Mucosa of rectum (tissue), 2 donors: Measurements from ENCODE around the gene COL4A2.

Experiments
- H3K27ac ChIP-seq, 2 donors: one replicate each; pipeline ENCODE4 v1.7.0; 2013; ENCODE audit warnings: inconsistent platforms in 2 of 2, low read depth in 2 of 2, low read length in 2 of 2
- H3K27me3 ChIP-seq, 2 donors: one replicate each; pipeline ENCODE4 v1.7.0; 2013; ENCODE audit warnings: low read length in 2 of 2; ENCODE audit not compliant: control insufficient read depth in 2 of 2, insufficient read depth in 2 of 2
- H3K36me3 ChIP-seq, 2 donors: one replicate each; pipeline ENCODE4 v1.7.0; 2013; ENCODE audit warnings: low read length in 2 of 2; ENCODE audit not compliant: control insufficient read depth in 2 of 2, insufficient read depth in 2 of 2
- H3K4me1 ChIP-seq, 2 donors: one replicate each; pipeline ENCODE4 v1.7.0; 2013; ENCODE audit warnings: low read length in 2 of 2, mild to moderate bottlenecking in 1 of 2; ENCODE audit not compliant: control insufficient read depth in 2 of 2, insufficient read depth in 2 of 2
- H3K4me3 ChIP-seq, 2 donors: one replicate each; pipeline ENCODE4 v1.7.0; 2013; ENCODE audit warnings: low read length in 2 of 2
- H3K9ac ChIP-seq, 2 donors: one replicate each; pipeline ENCODE4 v1.7.0; 2013; ENCODE audit warnings: low read length in 2 of 2, low read depth in 1 of 2, mild to moderate bottlenecking in 1 of 2
- H3K9me3 ChIP-seq, 2 donors: one replicate each; pipeline ENCODE4 v1.7.0; 2013; ENCODE audit warnings: low read length in 2 of 2; ENCODE audit not compliant: control insufficient read depth in 2 of 2
- donor health status: healthy.
- donor health status: Normal muscosa, but diverticular disease.

The COL4A2 gene

DNA sequence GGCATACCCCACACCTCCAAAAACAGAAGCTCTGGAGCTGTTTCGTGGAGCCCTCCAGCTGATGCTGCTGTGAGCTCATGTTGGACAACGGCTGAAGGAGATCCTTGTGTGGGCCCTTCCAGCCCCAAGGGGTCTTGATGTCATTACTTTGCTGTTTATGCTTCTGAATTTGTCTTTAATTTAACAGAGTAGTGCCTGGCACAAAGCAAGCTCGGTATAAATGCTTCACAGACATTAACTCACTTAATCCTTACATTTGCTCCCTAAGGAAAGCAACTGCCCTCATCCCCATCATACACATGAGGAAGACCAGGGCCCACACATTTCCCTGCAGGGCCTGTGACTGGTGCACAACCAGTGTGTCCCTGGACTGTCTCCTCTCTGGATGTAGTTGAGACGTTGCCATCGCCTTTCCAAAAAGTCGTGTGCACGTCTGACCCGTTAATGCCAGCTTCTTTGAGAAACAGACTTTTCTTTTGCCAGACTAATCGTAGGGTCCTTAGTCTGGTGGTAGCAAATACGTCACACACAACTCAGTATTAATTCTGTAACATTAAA lies 7.7 kb upstream of the COL4A2 start:
- H3K27me3 ChIP-seq = peaks cover 0 to 5% of the 10 kb centered on the region in 2 donors
- no peaks in the 10 kb centered on the region for H3K9me3 ChIP-seq
- no peak overlapping the region for H3K9ac ChIP-seq
- H3K27ac ChIP-seq = peak overlapping the region in 1 of 2 donors; percentile 50
- H3K36me3 ChIP-seq = no peaks in the 10 kb centered on the region
- H3K4me1 ChIP-seq = peaks cover 0 to 2% of the 10 kb centered on the region in 2 donors
- no peak overlapping the region for H3K4me3 ChIP-seq

DNA sequence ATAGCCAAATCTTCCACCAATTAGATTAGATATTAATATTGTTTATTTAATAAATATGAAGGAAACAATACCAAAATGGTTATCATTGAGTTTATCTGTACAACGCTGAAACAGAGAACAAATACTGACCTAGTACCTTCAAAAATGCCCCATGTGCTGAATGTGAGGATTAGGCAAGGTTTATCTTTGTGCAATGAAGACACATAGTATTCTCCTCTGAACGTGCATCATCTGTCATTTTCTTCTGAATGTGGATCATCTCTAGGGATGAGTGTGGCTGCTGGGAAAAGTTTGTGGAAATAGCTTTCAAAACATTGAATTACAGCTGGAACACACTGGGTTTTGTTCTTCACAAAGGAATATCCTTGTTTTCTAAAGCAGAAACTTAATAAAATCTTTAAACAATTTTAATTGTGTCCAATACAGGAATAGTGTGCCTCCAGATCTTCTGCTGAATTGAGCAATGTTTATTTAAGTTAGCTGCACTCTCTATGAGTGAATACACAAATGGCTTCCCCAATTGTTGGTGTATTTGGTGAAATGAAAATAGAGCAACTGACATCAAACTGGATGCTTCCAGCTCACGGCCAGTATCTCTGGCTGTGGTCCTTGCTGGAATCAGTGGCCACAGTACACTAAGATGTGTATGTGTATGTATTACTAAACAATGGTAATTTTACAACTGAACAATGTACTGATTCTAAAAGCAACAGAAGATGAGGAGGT lies 6.8 kb upstream of the COL4A2 start:
- H3K9ac ChIP-seq = no peak overlapping the region
- no peak overlapping the region for H3K27ac ChIP-seq
- H3K4me1 ChIP-seq = peaks cover 0 to 2% of the 10 kb centered on the region in 2 donors
- H3K36me3 ChIP-seq = no peaks in the 10 kb centered on the region
- H3K9me3 ChIP-seq = no peaks in the 10 kb centered on the region
- H3K4me3 ChIP-seq = no peak overlapping the region
- peaks cover 0 to 14% of the 10 kb centered on the region in 2 donors for H3K27me3 ChIP-seq

GRCh38 chr13:110301083-110301482 lies 6.0 kb upstream of the COL4A2 start:
- Histone ChIP-seq H3K4me3 (no peak overlapping the region), H3K4me1 (peaks cover 0 to 2% of the 10 kb centered on the region in 2 donors), H3K36me3 (no peaks in the 10 kb centered on the region), H3K27ac (no peak overlapping the region), H3K9me3 (no peaks in the 10 kb centered on the region), H3K27me3 (peaks cover 0 to 16% of the 10 kb centered on the region in 2 donors), H3K9ac (no peak overlapping the region)

DNA sequence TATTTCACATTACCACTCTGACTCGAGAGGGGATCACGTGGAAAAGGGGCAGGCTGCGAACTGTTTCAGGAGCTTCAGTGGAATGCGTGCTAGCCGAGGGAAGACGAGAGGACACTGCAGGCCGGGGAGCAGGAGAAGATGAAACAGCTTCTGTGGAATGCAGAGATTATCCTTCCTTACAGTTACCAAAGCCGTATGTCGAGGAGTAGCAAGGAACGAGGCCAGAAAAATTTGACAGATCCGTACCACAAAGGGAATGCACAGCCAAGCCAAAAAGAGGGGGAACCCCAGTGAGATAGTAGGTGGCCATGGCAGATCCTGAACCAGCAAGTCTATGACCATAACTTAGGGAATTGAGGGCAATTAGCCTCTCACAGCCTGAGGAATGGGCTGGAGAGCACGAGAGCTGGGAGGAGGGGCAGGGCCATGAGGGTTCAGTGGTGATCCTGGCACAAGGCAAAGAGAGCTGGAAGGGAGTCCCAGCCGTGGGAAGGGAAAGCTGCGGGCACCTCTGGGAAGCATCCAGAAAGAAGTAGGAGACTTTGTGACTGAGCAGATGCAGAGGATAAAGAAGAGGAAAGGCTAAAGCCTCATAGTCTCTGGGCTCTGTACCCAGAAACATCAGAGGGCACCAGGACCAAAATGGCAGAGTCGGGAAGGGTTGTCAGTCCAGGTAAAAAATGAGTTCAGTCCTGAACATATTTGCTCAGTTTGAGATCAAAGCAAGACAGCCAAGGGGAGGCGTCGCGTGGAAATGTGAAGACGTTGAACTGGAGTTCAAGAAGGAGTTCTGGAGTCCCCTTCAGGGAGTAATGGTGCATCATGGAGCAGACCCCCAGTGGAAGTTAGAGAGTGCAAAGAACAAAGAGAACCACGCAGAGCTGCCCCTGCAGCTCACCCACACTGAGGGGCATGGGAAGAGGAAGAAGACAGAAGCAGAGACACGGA lies 5.2 kb upstream of the COL4A2 start:
- peaks cover 0 to 2% of the 10 kb centered on the region in 2 donors for H3K4me1 ChIP-seq

DNA sequence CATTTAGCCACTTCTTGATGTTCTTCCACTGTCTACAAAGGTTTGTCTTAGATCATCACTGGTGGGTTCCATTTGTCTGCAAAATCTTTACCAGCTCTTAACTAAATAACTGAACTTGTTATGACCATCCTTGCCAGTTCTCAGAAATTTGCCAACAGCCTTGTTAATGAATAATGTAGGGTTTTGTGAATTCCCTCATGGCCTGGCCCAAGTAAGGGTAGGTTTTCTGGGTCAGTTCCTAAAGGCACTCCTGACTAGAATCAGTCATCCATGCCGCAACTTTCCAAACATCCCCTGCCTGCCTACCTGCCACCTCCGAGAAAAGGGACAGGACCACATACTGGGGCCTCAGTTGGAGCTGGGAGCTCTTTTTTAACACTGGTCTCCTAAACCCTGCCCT lies 4.1 kb upstream of the COL4A2 start:
- Histone ChIP-seq H3K4me1 (peaks cover 0 to 6% of the 10 kb centered on the region in 2 donors), H3K4me3 (no peak overlapping the region), H3K36me3 (no peaks in the 10 kb centered on the region), H3K9ac (no peak overlapping the region), H3K27me3 (peaks cover 2 to 30% of the 10 kb centered on the region in 2 donors), H3K27ac (no peak overlapping the region), H3K9me3 (no peaks in the 10 kb centered on the region)

More for the DNA sequence above, 5.2 kb upstream of the COL4A2 start:
- Histone ChIP-seq H3K27ac (peak overlapping the region in 1 of 2 donors; percentile 0), H3K36me3 (no peaks in the 10 kb centered on the region), H3K4me3 (no peak overlapping the region), H3K9ac (no peak overlapping the region), H3K27me3 (peaks cover 0 to 21% of the 10 kb centered on the region in 2 donors), H3K9me3 (no peaks in the 10 kb centered on the region)

DNA sequence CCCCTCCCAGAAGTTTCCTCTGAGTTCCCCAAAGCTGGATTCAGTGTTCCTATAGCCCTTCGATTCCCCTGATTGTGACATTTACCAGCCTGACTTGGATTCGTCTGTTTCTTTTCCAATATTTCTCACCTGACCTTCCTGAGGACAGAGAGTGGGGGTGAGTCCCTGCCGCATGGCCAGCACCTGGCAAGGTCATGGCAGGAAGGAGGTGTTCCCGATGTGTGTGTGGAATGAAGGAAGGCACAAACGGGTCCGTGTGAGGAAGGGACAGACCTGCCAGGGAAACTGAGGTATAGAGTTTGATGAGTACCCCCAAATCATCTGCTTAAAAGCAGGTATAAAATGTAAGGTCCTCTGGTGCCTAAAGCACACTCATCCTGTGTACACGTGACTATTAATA lies 3.4 kb upstream of the COL4A2 start:
- Histone ChIP-seq H3K27ac (no peak overlapping the region), H3K27me3 (peaks cover 4 to 36% of the 10 kb centered on the region in 2 donors), H3K36me3 (no peaks in the 10 kb centered on the region), H3K4me1 (peaks cover 1 to 10% of the 10 kb centered on the region in 2 donors), H3K9me3 (no peaks in the 10 kb centered on the region), H3K9ac (no peak overlapping the region), H3K4me3 (no peak overlapping the region)

- Histone ChIP-seq H3K27ac (no peak overlapping the region), H3K9me3 (no peaks in the 10 kb centered on the region), H3K36me3 (no peaks in the 10 kb centered on the region), H3K27me3 (peaks cover 4 to 43% of the 10 kb centered on the region in 2 donors), H3K4me3 (peak overlapping the region in 1 of 2 donors; percentile 48), H3K4me1 (peaks cover 8 to 14% of the 10 kb centered on the region in 2 donors), H3K9ac (no peak overlapping the region)
Observed at GRCh38 chr13:110304256-110304655, 2.8 kb upstream of the COL4A2 start.

DNA sequence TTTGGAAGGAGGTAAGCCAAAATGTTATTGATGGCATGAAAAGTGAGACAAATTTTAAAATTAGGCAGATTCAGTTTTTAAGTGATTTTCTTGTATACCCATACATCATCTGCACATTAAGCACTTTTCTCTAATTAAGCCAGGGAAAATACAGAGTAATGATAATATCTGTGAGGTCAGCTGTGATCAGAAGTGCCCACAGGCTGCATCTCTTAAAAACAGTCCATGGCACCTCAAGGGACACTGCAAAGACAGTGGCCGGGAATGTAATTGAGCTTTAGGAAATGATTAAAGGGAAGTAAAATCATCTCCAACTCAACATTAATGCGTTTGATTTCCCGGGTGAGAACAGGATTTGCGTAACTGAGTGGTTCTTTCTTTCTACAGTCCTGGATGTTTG lies 2.1 kb upstream of the COL4A2 start:
- Histone ChIP-seq H3K4me3 (peak overlapping the region in 1 of 2 donors; percentile 66), H3K9me3 (no peaks in the 10 kb centered on the region), H3K9ac (no peak overlapping the region), H3K4me1 (peaks cover 9 to 21% of the 10 kb centered on the region in 2 donors), H3K27me3 (peaks cover 4 to 46% of the 10 kb centered on the region in 2 donors), H3K36me3 (no peaks in the 10 kb centered on the region), H3K27ac (no peak overlapping the region)

GRCh38 chr13:110305544-110305943 lies 1.5 kb upstream of the COL4A2 start:
- Histone ChIP-seq H3K4me3 (peak overlapping the region in 1 of 2 donors; percentile 66), H3K27me3 (peaks cover 4 to 46% of the 10 kb centered on the region in 2 donors), H3K36me3 (no peaks in the 10 kb centered on the region), H3K4me1 (peaks cover 9 to 21% of the 10 kb centered on the region in 2 donors), H3K9me3 (no peaks in the 10 kb centered on the region), H3K9ac (no peak overlapping the region), H3K27ac (no peak overlapping the region)
